Caki2 (cell line): ENCODE results near the gene EGFL8. TPM values are rescaled to one million over a fixed set of nuclear protein-coding genes. Genes with fewer than 3 reads are reported as not detected.
A peak's percentile ranks its signal among the peaks of the same experiment; 100 is the strongest.
"Not testable (repeated sequence)": the region's sequence is repeated elsewhere in the genome, so short reads cannot be mapped to it uniquely, and the experiment has no call there.

ENCODE experiments used
- DNase-seq: peaks from one replicate; pipeline ENCODE4 v3.0.0-alpha.2; 2015; ENCODE audit warnings: low read depth
- in situ Hi-C: cut with HindIII; loops from 2 replicates; pipeline ENCODE4 v1.10.0; 2016; ENCODE audit warnings: low sequenced_read_pairs, low pct_unique_long_range_greater_than_20kb, mixed read lengths
- total RNA-seq: library from RNA; depleted of rRNA; stranded (reverse); fragments of >200 nt; shearing (Covaris generic); gene quantifications from 2 replicates; pipeline ENCODE4 v1.2.3, GENCODE V29; 2014; ENCODE audit warnings: low replicate concordance

Gene EGFL8
- total RNA-seq, 1 experiment from 2014 or later: 1.5 TPM

DNA sequence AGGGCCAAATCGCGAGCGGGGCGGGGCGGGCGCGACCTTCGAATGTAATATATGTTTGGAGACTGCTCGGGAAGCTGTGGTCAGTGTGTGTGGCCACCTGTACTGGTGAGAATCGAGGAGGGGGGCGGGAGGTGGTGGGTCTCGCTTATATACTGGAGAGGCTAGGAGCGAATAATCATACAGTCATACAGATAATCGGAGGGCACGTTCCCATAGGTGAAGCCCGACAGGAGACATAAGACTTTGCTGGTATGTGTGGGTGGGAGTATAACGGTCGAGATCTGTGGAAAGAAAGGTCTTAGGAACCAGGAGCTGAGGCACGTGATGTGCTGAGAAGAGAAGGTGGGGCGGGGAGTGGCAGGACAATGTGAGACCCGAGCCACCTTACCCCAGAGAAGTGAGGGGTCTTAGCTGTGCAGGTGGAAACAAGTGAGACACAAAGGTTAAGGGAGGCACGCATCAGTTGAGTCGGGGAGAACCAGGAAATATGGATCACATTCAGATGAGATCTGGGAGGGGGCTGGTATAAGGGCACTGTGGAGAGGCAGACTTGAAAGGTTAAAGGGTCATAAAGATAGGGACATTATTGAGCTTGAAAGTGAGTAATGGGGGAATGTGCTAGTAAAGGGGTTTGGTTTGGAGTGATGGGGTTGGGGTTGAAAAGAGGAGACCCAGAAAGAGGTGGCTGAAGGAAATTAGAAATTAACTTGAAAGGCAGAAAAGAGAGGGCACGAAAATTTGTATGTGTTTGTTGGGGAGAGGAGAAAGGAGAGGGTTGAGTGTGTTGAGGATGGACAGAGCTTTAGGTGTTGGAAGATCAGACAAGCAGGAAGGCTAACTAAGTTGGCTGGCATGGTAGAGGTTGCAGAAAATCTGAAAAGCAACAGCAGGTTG is 14.4 kb downstream of the EGFL8 start:
- no peak for DNase-seq
- in situ Hi-C loops: no loop called here

- in situ Hi-C loops: no loop called here
- no peak for DNase-seq
These were observed 15.5 kb downstream of the EGFL8 start for GRCh38 chr6:32179766-32180405.

DNA sequence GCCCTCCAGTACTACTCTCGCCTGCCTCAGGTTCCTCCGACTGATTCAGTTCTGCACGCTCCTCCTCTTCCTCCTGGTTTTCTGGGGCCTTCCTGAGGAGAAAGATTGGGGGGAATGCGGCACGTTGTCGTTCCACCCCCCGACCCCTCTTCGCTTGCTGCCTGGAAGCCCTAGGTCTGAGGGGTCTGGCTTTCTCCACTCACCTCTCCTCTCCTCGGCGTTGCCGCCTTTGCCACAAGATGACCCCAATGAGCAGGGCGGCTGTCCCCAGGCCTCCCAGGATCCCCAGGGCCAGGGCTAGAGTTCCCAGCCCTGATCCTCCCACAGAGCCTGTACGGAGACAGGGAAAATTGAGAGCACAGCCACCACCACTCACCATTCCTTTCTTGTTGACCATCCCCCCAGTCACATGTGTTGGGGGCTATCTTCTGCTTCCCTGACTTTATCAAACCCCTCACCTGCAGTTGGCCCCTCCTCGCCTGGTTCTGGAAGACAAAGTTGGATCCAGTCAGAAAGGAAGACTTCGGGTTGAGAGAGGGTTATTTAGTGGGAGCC is 16.8 kb downstream of the EGFL8 start:
- in situ Hi-C loops: no loop called here

DNA sequence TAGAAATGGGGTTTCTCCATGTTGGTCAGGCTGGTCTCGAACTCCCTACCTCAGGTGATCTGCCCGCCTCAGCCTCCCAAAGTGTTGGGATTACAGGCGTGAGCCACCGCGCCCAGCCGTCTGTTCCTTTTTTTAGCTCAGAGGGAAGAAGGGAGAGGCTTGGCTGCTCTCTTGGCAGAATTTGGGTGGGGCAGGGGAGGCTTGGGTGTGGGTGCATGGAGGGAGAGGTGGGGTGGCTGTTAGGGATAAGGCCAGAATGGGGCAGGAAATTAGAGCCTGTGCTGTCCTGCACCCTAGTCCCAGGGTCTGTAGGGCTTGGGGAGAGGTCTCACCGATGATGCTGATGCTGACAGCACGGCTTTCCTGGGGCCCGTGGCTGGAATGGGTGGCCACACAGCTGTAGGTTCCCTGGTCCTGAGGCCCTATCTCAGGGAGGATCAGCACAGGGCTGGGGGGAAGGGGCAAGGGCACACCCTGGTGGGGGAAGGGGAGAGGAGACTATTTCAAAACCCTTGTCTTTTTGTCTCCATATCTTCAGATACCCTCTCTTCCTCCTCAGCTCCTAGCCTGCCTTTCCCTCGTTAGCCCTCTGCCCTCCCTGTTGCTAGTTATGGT is 17.6 kb downstream of the EGFL8 start:
- in situ Hi-C loops: no loop called here

More for the DNA sequence above, 16.8 kb downstream of the EGFL8 start:
- DNase-seq: no peak

GRCh38 chr6:32182555-32182981 is 18.2 kb downstream of the EGFL8 start:
- in situ Hi-C loops: no loop called here

More for the DNA sequence above, 17.6 kb downstream of the EGFL8 start:
- DNase-seq: no peak

DNA sequence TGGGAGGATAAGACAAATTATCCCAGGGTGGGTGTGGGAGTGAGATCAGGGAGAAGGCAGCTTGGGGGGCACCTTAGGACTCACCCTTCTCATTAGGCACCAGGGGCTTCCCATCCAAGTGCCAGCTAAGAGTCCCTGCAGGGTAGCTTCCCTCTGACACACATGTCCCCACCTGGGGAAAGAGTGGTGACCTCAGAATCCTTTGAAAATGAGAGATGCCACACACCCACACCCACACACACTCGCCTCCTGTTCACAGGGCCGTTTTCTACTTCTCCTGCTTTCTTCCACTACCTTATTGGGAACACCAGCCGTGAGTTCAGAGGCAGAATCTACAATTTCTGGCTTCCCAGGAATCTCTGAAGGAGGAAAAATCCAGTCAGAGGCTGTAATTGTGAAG is 18.6 kb downstream of the EGFL8 start:
- no peak for DNase-seq
- in situ Hi-C loops: no loop called here

More at GRCh38 chr6:32182555-32182981, 18.2 kb downstream of the EGFL8 start:
- no peak for DNase-seq

- in situ Hi-C loops: no loop called here
- no peak for DNase-seq
These were observed 19.2 kb downstream of the EGFL8 start for GRCh38 chr6:32183483-32184083.

DNA sequence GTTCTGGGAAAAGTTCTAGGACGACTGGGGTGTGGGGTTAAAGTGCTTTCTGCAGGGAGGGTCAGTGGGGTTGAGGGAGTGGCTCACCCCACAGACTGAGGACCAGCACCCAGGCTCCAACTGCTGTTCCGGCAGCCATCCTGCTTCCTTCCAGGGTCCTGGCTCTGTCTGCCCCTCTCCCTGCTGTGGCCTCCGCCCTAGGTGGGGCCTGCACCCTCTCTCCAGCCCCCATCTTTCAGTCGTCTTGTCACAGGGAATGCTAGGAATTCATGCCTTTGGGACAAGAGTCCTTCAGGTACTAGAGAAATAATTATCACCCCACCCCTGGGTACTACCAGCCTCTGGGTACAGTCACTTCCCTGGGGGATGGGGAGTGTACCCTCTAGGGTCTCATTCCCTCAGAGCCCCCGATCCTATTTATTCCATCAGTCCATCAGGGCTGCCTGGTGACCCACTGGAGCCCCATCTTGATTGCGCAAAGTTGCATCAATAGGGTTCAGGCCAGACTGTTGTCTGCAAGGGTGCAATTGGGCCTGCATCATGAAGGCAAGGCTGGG is 19.8 kb downstream of the EGFL8 start, which contains the start of gene AGER:
TSS of gene AGER (minus strand) at position 170 of the 557 bp plus-strand sequence. CDS start at position 139, 31 bp downstream.
- in situ Hi-C loops: no loop called here
- no peak for DNase-seq

- peak; percentile 82 for DNase-seq
- in situ Hi-C loops: not testable (repeated sequence)
These were observed 21.3 kb downstream of the EGFL8 start for GRCh38 chr6:32185681-32186131.

GRCh38 chr6:32186151-32186840 is 21.9 kb downstream of the EGFL8 start:
- in situ Hi-C loops, DNase-seq: not testable (repeated sequence)

DNA sequence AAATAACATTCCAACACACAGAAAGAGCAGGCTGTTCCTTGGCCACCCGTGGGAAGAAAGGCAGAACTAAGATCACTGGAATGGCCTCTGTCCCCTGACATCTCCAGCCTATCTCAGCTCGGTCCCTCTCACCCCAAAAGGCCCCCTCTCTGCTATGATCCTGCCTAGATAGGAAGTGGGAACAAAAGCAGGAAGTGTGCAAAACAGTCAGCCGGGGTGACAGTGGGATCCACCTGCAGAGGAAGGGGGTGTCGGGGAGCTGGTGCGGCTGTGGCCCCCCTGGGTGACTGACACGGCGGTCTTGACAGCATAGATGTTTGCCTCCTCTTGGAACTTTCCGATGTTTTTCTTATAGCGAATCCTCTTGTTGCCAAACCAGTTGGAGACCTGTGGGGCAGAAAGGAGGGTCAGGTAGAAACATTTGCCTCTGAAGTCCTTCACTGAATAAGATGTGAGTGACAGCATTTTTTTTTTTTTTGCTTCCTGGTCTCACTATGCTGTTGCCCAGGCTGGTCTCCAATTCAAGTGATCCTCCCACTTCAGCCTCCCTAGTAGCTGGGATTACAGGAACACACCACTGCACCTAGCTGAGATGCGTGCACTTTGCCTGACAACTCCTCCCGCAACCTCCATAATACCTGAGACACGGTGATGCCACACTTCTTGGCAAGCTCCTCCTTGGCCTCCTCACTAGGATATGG is 22.8 kb downstream of the EGFL8 start:
- DNase-seq: no peak
- in situ Hi-C loops: no loop called here

DNA sequence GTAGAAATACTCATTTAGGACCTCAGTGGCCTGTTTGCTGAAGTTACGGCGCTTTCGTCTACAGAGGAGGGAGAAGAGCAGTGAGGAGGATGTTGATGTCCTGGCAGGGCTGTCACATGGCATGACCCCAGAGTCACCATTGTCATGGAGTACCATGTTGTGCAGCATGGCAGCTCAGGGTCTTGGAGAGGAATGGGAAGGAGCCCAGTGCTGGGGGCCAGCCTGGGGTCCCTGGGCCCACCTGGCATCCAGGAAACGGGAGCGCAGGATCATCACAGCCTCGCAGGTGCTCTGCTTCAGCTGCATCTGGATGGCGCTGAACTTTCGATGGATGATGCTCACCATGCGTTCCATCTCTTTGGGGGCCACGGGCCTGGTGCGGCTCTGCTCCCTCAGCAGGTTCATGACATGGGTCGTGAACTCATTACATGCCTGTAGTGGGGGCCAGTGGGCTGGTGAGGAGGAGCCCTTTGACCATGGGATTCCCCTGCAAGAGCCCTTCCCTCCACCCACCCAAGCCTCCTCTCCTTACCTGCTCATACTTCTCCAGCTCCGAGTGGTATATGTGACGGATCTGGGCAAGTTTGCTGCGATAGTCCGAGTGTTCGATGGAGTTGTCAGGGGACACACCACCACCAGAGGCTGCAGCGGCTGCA is 23.5 kb downstream of the EGFL8 start:
- DNase-seq, in situ Hi-C loops: not testable (repeated sequence)

GRCh38 chr6:32188381-32189068 is 24.1 kb downstream of the EGFL8 start:
- no peak for DNase-seq
- in situ Hi-C loops: no loop called here

GRCh38 chr6:32189069-32189741 is 24.8 kb downstream of the EGFL8 start:
- in situ Hi-C loops: no loop called here

DNA sequence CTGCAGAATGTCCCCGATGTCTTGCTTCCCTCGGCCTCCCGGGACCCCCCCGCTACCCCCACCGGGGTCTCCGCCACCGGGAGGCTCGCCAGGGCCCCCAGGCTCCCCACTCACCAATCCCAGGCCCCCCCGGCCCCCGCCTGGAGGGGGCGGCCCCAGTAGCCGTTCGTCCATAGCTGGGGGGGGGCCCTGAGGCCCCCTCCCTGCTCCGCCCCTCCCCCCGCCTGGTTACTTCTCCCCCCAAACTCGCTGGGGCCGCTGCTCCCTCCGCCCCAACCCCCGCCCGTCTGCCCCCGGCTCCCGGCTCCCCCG is 25.3 kb downstream of the EGFL8 start:
- in situ Hi-C loops: no loop called here
- no peak for DNase-seq

More at GRCh38 chr6:32189069-32189741, 24.8 kb downstream of the EGFL8 start:
- DNase-seq: no peak
